Activated T-cell treated with anti-CD3 and anti-CD28 coated beads, Interleukin-2, amount 50 U/mL, for 48 hours (primary cell): ENCODE results near the gene CD83.
A peak's percentile ranks its signal among the peaks of the same experiment; 100 is the strongest.
"Not testable (repeated sequence)": the region's sequence is repeated elsewhere in the genome, so short reads cannot be mapped to it uniquely, and the experiment has no call there.

Source experiments
- DNase-seq, 2 experiments: peaks; one replicate each; pipeline ENCODE4 v3.0.0-alpha.2; 2020

The CD83 gene

GRCh38 chr6:14117158-14118090, at the start of gene CD83:
CD83 (plus strand) TSS chr6:14117772; CDS start chr6:14117812, 40 bp downstream.
- DNase-seq, result peak; percentile 77 to 84

GRCh38 chr6:14068133-14068532, 49.4 kb upstream of the CD83 start:
- no peak for DNase-seq

GRCh38 chr6:14068623-14069022, 48.9 kb upstream of the CD83 start:
- no peak for DNase-seq

GRCh38 chr6:14070457-14070856, 47.1 kb upstream of the CD83 start:
- no peak for DNase-seq

GRCh38 chr6:14072084-14072483, 45.5 kb upstream of the CD83 start:
- DNase-seq, result no peak

- DNase-seq, result not testable (repeated sequence)
Observed at GRCh38 chr6:14073561-14074354, 43.8 kb upstream of the CD83 start.

GRCh38 chr6:14074476-14075094, 43.0 kb upstream of the CD83 start:
- no peak for DNase-seq

- DNase-seq, result no peak
Observed at GRCh38 chr6:14075095-14075503, 42.5 kb upstream of the CD83 start.

GRCh38 chr6:14077193-14077867, 40.2 kb upstream of the CD83 start:
- DNase-seq, result no peak

GRCh38 chr6:14079433-14079832, 38.1 kb upstream of the CD83 start:
- DNase-seq, result peak in 1 of 2 experiments; percentile 47

GRCh38 chr6:14079971-14080370, 37.6 kb upstream of the CD83 start:
- DNase-seq, result no peak

GRCh38 chr6:14081126-14081525, 36.4 kb upstream of the CD83 start:
- no peak for DNase-seq

GRCh38 chr6:14082771-14083170, 34.8 kb upstream of the CD83 start:
- DNase-seq, result no peak

- no peak for DNase-seq
Observed at GRCh38 chr6:14083262-14083661, 34.3 kb upstream of the CD83 start.

GRCh38 chr6:14083751-14084150, 33.8 kb upstream of the CD83 start:
- DNase-seq, result no peak

GRCh38 chr6:14084388-14084787, 33.2 kb upstream of the CD83 start:
- DNase-seq, result no peak

GRCh38 chr6:14085176-14085787, 32.3 kb upstream of the CD83 start:
- no peak for DNase-seq

- DNase-seq, result no peak
Observed at GRCh38 chr6:14086701-14087100, 30.9 kb upstream of the CD83 start.

- no peak for DNase-seq
Observed at GRCh38 chr6:14088600-14089192, 28.9 kb upstream of the CD83 start.

- DNase-seq, result no peak
Observed at GRCh38 chr6:14089224-14089623, 28.3 kb upstream of the CD83 start.

GRCh38 chr6:14091339-14091978, 26.1 kb upstream of the CD83 start:
- DNase-seq, result no peak
